ENCODE data around the gene SF3B4. TPM values are rescaled to one million over a fixed set of nuclear protein-coding genes. Genes with fewer than 3 reads are reported as not detected.
"Not testable (repeated sequence)": the region's sequence is repeated elsewhere in the genome, so short reads cannot be mapped to it uniquely, and the experiment has no call there.

The SF3B4 gene
- polyA plus RNA-seq (ENCODE audit: insufficient read length), result 84.7 TPM
- long read RNA-seq, donor 1, transcript SF3B4-201 (6 exons, 2,085 nt), result major isoform, 38 of 102 reads
- long read RNA-seq, donor 1, partial matches to known transcripts, result 64 of 102 reads
- long read RNA-seq, donor 1, other reads (novel, unspliced or antisense), result 0 of 102 reads
- long read RNA-seq, donor 2, transcript SF3B4-201 (6 exons, 2,085 nt), result major isoform, 32 of 38 reads
- long read RNA-seq, donor 2, partial matches to known transcripts, result 6 of 38 reads
- long read RNA-seq, donor 2, other reads (novel, unspliced or antisense), result 0 of 38 reads
- long read RNA-seq, donor 3, transcript SF3B4-201 (6 exons, 2,085 nt), result major isoform, 31 of 66 reads
- long read RNA-seq, donor 3, partial matches to known transcripts, result 35 of 66 reads
- long read RNA-seq, donor 3, other reads (novel, unspliced or antisense), result 0 of 66 reads
- long read RNA-seq, donor 4, partial matches to known transcripts, result 6 of 6 reads
- long read RNA-seq, donor 4, other reads (novel, unspliced or antisense), result 0 of 6 reads
- long read RNA-seq, donor 5, transcript SF3B4-201 (6 exons, 2,085 nt), result major isoform, 58 of 77 reads
- long read RNA-seq, donor 5, partial matches to known transcripts, result 19 of 77 reads
- long read RNA-seq, donor 5, other reads (novel, unspliced or antisense), result 0 of 77 reads
- long read RNA-seq, donor 6, transcript SF3B4-201 (6 exons, 2,085 nt), result major isoform, 34 of 66 reads
- long read RNA-seq, donor 6, partial matches to known transcripts, result 32 of 66 reads
- long read RNA-seq, donor 6, other reads (novel, unspliced or antisense), result 0 of 66 reads
- long read RNA-seq, donor 7, transcript SF3B4-201 (6 exons, 2,085 nt), result major isoform, 41 of 86 reads
- long read RNA-seq, donor 7, partial matches to known transcripts, result 45 of 86 reads
- long read RNA-seq, donor 7, other reads (novel, unspliced or antisense), result 0 of 86 reads
- long read RNA-seq, donor 8, transcript SF3B4-201 (6 exons, 2,085 nt), result major isoform, 22 of 27 reads
- long read RNA-seq, donor 8, partial matches to known transcripts, result 5 of 27 reads
- long read RNA-seq, donor 8, other reads (novel, unspliced or antisense), result 0 of 27 reads

GRCh38 chr1:149927563-149928400 lies at the start of gene SF3B4:
TSS of gene SF3B4 (minus strand) at chr1:149927803. CDS start at chr1:149927759, 44 bp downstream.
- DNase-seq, result peak; percentile 93

- DNase-seq, result no peak
Observed at GRCh38 chr1:149977345-149977744, 49.7 kb upstream of the SF3B4 start.

GRCh38 chr1:149972547-149972946 lies 44.9 kb upstream of the SF3B4 start:
- no peak for DNase-seq

GRCh38 chr1:149967646-149968045 lies 40.0 kb upstream of the SF3B4 start:
- DNase-seq, result no peak

GRCh38 chr1:149967041-149967440 lies 39.4 kb upstream of the SF3B4 start:
- DNase-seq, result no peak

GRCh38 chr1:149966405-149966804 lies 38.8 kb upstream of the SF3B4 start:
- DNase-seq, result no peak

GRCh38 chr1:149965440-149965839 lies 37.8 kb upstream of the SF3B4 start:
- DNase-seq, result no peak

GRCh38 chr1:149963358-149963757 lies 35.8 kb upstream of the SF3B4 start:
- DNase-seq, result no peak

GRCh38 chr1:149962736-149963135 lies 35.1 kb upstream of the SF3B4 start:
- no peak for DNase-seq

- peak; percentile 77 for DNase-seq
Observed at GRCh38 chr1:149962039-149962647, 34.5 kb upstream of the SF3B4 start.

- not testable (repeated sequence) for DNase-seq
Observed at GRCh38 chr1:149957548-149957947, 29.9 kb upstream of the SF3B4 start.

- DNase-seq, result no peak
Observed at GRCh38 chr1:149949911-149950310, 22.3 kb upstream of the SF3B4 start.

GRCh38 chr1:149945206-149945605 lies 17.6 kb upstream of the SF3B4 start:
- DNase-seq, result no peak

GRCh38 chr1:149942885-149943284 lies 15.3 kb upstream of the SF3B4 start:
- DNase-seq, result no peak

GRCh38 chr1:149942207-149942606 lies 14.6 kb upstream of the SF3B4 start:
- peak; percentile 59 for DNase-seq

GRCh38 chr1:149940427-149940826 lies 12.8 kb upstream of the SF3B4 start:
- DNase-seq, result no peak

GRCh38 chr1:149938668-149939003 lies 11.0 kb upstream of the SF3B4 start:
- DNase-seq, result not testable (repeated sequence)

GRCh38 chr1:149937759-149938158 lies 10.2 kb upstream of the SF3B4 start:
- DNase-seq, result no peak

GRCh38 chr1:149936992-149937705 lies 9.5 kb upstream of the SF3B4 start:
- no peak for DNase-seq

- peak; percentile 53 for DNase-seq
Observed at GRCh38 chr1:149936170-149936991, 8.8 kb upstream of the SF3B4 start, which contains the start of gene MTMR11. TSS of gene MTMR11 (minus strand) at chr1:149936879. CDS start at chr1:149936647, 232 bp downstream.

Measured in left kidney (tissue), 8 donors.